Heart left ventricle (tissue), 16 donors: ENCODE data around the gene CENPU. TPM values are rescaled to one million over a fixed set of nuclear protein-coding genes. Genes with fewer than 3 reads are reported as not detected.
"Not testable (repeated sequence)": the region's sequence is repeated elsewhere in the genome, so short reads cannot be mapped to it uniquely, and the experiment has no call there.

Source experiments
- ATAC-seq, 4 donors: fragments of 200-7000 bp; cut with Tn5 transposase; one replicate each; pipeline ENCODE4 v1.9.1; 2020 to 2022; ENCODE audit warnings: moderate library complexity in 4 of 4, mild to moderate bottlenecking in 3 of 4, moderate number of reproducible peaks in 1 of 4
- DNase-seq, 5 donors: peaks; one replicate each; pipeline ENCODE4 v3.0.0-alpha.2; 2020
- H3K27ac ChIP-seq, 12 donors: fragments of 200-600 bp; sonication (generic) in 4 of 12; one replicate each; pipeline versions ENCODE4 v1.5.0 to v1.8.0; 2016 to 2022; ENCODE audit warnings: mild to moderate bottlenecking in 2 of 12
- H3K27me3 ChIP-seq, 9 donors: fragments of 200-600 bp; sonication (generic) in 2 of 9; one replicate each; pipeline versions ENCODE4 v1.5.1 to v1.8.0; 2016 to 2022; ENCODE audit warnings: mild to moderate bottlenecking in 3 of 9
- H3K36me3 ChIP-seq, 9 donors: fragments of 200-600 bp; sonication (generic) in 2 of 9; one replicate each; pipeline versions ENCODE4 v1.5.0 to v1.8.0; 2018 to 2022; ENCODE audit warnings: mild to moderate bottlenecking in 2 of 9
- H3K4me1 ChIP-seq, 12 donors: fragments of 200-600 bp; sonication (generic) in 4 of 12; one replicate each; pipeline versions ENCODE4 v1.5.0 to v1.8.0; 2016 to 2022; ENCODE audit warnings: mild to moderate bottlenecking in 3 of 12
- H3K4me3 ChIP-seq, 12 donors: fragments of 200-600 bp; sonication (generic) in 4 of 12; one replicate each; pipeline versions ENCODE4 v1.5.0 to v1.8.0; 2017 to 2022; ENCODE audit warnings: mild to moderate bottlenecking in 9 of 12, moderate library complexity in 4 of 12
- H3K9me3 ChIP-seq, 12 donors: fragments of 200-600 bp; sonication (generic) in 4 of 12; one replicate each; pipeline versions ENCODE4 v1.5.0 to v1.8.0; 2016 to 2022; ENCODE audit warnings: mild to moderate bottlenecking in 1 of 12
- CTCF ChIP-seq, 12 donors: fragments of 200-600 bp; sonication (generic) in 4 of 12; IDR thresholded peaks; one replicate each; pipeline versions ENCODE4 v1.5.0 to v1.8.0; 2018 to 2022; ENCODE audit warnings: antibody characterized with exemption in 12 of 12, mild to moderate bottlenecking in 5 of 12
- POLR2A ChIP-seq, 2 donors: fragments of 450-650 bp; IDR thresholded peaks; one replicate each; pipeline ENCODE4 v1.6.1; 2017; ENCODE audit warnings: antibody characterized with exemption in 2 of 2, mild to moderate bottlenecking in 2 of 2, moderate library complexity in 2 of 2
- WGBS, 4 donors: extraction: QIAGEN DNeasy Blood & Tissue Kit in 2 of 4; methylation state at CpG; one replicate each; pipeline versions ENCODE4 v1.1.5 to v1.1.7; 2013 to 2018; 5-methylcytosine and 5-hydroxymethylcytosine counted together
- intact Hi-C, 10 donors: fragments of 100-400 bp; cut with DNase I; formaldehyde crosslinking; loops; one replicate each; pipeline versions ENCODE4 v1.11.1 to v1.14.2; 2022
- polyA plus RNA-seq, 2 donors: library from polyadenylated mRNA; stranded (reverse); fragments of 200-250 nt; gene quantifications; one replicate each; pipeline ENCODE4 v1.2.3, GENCODE V29; 2013
- total RNA-seq, 9 donors: library from RNA; depleted of rRNA in 2 of 9; stranded (reverse); fragments of >200 nt in 2 of 9; fragmentation: NEBNext Ultra II Directional in 3 of 9; extraction: Animal tissue kit (Norgen Biotek cat#: 25700) in 3 of 9; gene quantifications; one replicate each; pipeline versions ENCODE4 v1.1.0 to v1.2.4, GENCODE V29; 2016 to 2023
- donor health status: ischemic (EF 13 %, LVEDD 7.1; RV severe dilation, severe dysfunction).
- donor health status: healthy with polysubstance abuse.
- donor health status: DM: no; HTN: yes; CAD: no.
- donor health status: DM: no; HTN: no; CAD: no.
- donor health status: ischemic (EF 25% LVEDD 6.9; RV normal size, moderate dysfunction).
- donor health status: ischemic (EF 25% LVEDD 5.7; RV mildly dilated, moderate dysfunction).
- donor health status: healthy.
- donor health status: DM: yes; HTN: yes; CAD: no.
- donor health status: ischemic (EF 35%, LVEDD 5.7; RV mildly dilated, moderate dysfunction).
- donor health status: nonischemic (EF 11% LVEDD 7.7; RV severe dilation, severe dysfunction).
- donor health status: DM: yes; HTN: yes; CAD: no.
- donor health status: PGD.
- donor health status: ischemic (EF 29% LVEDD 5.4; RV normal size, mild dysfunction).
- donor health status: nonischemic (EF 23%, LVEDD 6.1; RV moderate dilation, normal function).

Gene CENPU
- total and polyA plus RNA-seq, 11 donors = 0.36 to 7.1 (median 1.2) TPM

DNA sequence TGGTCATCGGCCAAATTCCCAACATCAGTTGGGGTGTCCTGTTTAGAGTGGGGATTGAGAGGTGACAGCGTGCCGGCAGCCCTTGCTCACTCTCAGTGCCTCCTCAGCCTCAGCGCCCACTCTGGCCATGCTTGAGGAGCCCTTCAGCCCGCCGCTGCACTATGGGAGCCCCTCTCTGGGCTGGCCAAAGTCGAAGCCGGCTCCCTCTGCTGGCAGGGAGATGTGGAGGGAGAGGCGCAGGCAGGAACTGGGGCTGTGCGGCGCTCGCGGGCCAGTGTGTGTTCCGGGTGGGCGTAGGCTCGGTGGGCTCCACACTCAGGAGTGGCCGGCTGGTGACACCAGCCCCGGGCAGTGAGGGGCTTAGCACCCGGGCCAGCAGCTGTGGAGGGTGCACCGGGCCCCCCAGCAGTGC, 7.1 kb upstream of the CENPU start:
- intact Hi-C loops = loop anchor here in 4 of 10 donors (5.0 to 10.0 kb wide), 3 partner anchors 164 to 354 kb away; no protein-coding TSS in a partner anchor

GRCh38 chr4:184739575-184739974, 5.7 kb upstream of the CENPU start:
- intact Hi-C loops = loop anchor here in 4 of 10 donors (10.0 kb wide), 3 partner anchors 95 to 1295 kb away; partner anchors contain the start of genes CASP3 (in 1 of the 4), CDKN2AIP (in 1 of the 4) and PRIMPOL (in 1 of the 4)

More for the DNA sequence above, 7.1 kb upstream of the CENPU start:
- no peak overlapping the region for H3K27ac ChIP-seq
- peaks cover 0 to 10% (median 2%) of the 10 kb centered on the region in 12 donors for H3K4me1 ChIP-seq
- no peaks in the 10 kb centered on the region for H3K36me3 ChIP-seq
- ATAC-seq (peak in 1 of 4 donors; percentile 45), DNase-seq (no peak)
- H3K4me3 ChIP-seq = no peak overlapping the region
- WGBS, 4 donors = 95 to 100% (median 97%) methylated on average over 8 to 20 of the region's 20 CpGs
- H3K27me3 ChIP-seq = no peaks in the 10 kb centered on the region
- no peak for TF ChIP-seq POLR2A (IDR thresholded peaks at IDR 0.05)
- no peak for TF ChIP-seq CTCF (IDR thresholded peaks at IDR 0.05)
- peaks cover 0 to 3% (median 0%) of the 10 kb centered on the region in 12 donors for H3K9me3 ChIP-seq

DNA sequence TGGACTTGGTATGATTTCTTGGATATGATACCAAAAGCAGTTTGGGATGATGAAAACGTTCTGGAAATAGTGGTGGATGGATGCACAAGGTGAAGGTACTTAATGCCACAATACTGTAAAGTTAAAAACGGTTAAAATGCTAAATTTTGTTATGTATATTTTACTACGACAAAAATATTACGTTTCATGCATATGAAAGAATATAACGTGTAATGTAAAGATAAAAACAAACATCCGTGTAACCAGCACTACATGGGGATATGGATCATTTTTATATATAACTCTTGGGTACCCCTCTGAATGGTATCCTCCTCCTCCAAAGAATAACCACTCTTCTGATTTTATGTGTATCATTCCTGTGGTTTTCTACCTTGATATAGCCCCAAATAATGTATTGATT, 862 bp upstream of the CENPU start:
- peak overlapping the region in 10 of 12 donors; percentile 45 to 94 (median 78) for H3K4me3 ChIP-seq
- no peaks in the 10 kb centered on the region for H3K27me3 ChIP-seq
- ATAC-seq (no peak), DNase-seq (no peak)
- WGBS, 4 donors = 55 to 69% (median 67%) methylated on average over 6 of the region's 6 CpGs
- H3K4me1 ChIP-seq = peaks cover 0 to 20% (median 11%) of the 10 kb centered on the region in 12 donors
- peak overlapping the region in 5 of 12 donors; percentile 51 to 82 (median 74) for H3K27ac ChIP-seq
- no peaks in the 10 kb centered on the region for H3K36me3 ChIP-seq
- intact Hi-C loops = loop anchor here in 9 of 10 donors (1.0 to 10.0 kb wide), 8 partner anchors 77 to 1290 kb away; partner anchors contain the start of genes CASP3 (in 8 of the 9), PRIMPOL (in 8 of the 9) and CDKN2AIP (in 1 of the 9)
- no peaks in the 10 kb centered on the region for H3K9me3 ChIP-seq
- TF ChIP-seq CTCF (IDR thresholded peaks at IDR 0.05) (no peak), POLR2A (IDR thresholded peaks at IDR 0.05) (no peak)

More at GRCh38 chr4:184739575-184739974, 5.7 kb upstream of the CENPU start:
- H3K27ac ChIP-seq, H3K4me1 ChIP-seq, H3K36me3 ChIP-seq, H3K27me3 ChIP-seq, DNase-seq, H3K9me3 ChIP-seq, ATAC-seq, H3K4me3 ChIP-seq: not testable (repeated sequence)
- 47 to 79% (median 67%) methylated on average over 1 of the region's 1 CpG for WGBS, 4 donors

DNA sequence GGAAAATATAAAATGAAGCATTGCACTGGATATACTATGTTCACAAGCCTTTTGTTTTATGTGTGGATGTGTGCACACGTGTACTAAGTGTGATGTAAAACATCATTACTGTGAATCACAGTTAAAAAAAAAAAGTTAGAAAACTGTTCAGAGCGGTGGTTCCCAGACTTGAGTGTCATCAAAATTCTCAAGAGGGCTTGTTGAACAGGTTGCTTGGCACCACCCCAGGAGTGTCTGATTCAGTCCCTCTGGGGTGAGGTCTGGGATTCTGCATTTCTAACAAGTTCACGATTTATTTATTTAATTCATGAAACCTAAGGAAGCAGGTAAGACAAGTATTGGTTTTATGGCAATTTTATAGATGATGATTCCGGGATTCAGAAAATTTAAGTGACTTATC, 1.8 kb downstream of the CENPU start:
- WGBS, 4 donors = 64 to 67% (median 65%) methylated on average over 4 of the region's 4 CpGs
- intact Hi-C loops = loop anchor here in 8 of 10 donors (5.0 to 10.0 kb wide), 6 partner anchors 75 to 1287 kb away; partner anchors contain the start of genes CASP3 (in 6 of the 8), PRIMPOL (in 6 of the 8) and CDKN2AIP (in 1 of the 8)

More for the DNA sequence above, 1.8 kb downstream of the CENPU start:
- H3K4me1 ChIP-seq = peaks cover 0 to 20% (median 11%) of the 10 kb centered on the region in 12 donors
- peaks cover 0 to 6% (median 0%) of the 10 kb centered on the region in 12 donors for H3K9me3 ChIP-seq
- H3K36me3 ChIP-seq = no peaks in the 10 kb centered on the region
- ATAC-seq (no peak), DNase-seq (no peak)
- no peak overlapping the region for H3K27ac ChIP-seq
- H3K4me3 ChIP-seq = peak overlapping the region in 2 of 12 donors; percentile 17 to 87
- H3K27me3 ChIP-seq = no peaks in the 10 kb centered on the region
- no peak for TF ChIP-seq CTCF (IDR thresholded peaks at IDR 0.05)
- TF ChIP-seq POLR2A (IDR thresholded peaks at IDR 0.05) = no peak
